ENCODE measurements around the gene SSH3. TPM values are rescaled to one million over a fixed set of nuclear protein-coding genes. Genes with fewer than 3 reads are reported as not detected.
"Not testable (repeated sequence)": the region's sequence is repeated elsewhere in the genome, so short reads cannot be mapped to it uniquely, and the experiment has no call there.

SSH3 gene
- total RNA-seq, 1 experiment from 2014 or later: 73.0 TPM

DNA sequence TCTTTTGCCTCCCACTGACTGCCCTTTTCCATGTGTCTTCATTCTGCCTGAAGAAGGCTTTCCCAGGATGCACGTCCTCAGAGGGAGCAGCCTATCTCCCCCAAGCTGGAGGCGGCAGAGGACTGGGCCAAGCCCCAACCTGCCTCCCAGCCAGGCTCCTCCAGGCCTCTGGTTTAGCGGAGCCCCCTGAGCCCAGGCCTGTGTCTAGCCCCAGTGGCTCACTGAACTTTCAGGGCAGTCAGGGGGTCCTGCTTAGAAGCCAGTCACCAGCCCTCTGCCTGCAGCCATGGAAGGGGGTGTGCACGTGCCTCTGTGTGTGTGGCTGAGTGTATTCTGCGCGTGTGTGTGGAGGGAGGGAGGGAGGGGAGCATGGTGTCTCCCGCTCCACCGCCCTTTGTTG, 47.5 kb upstream of the SSH3 start:
- no peak overlapping the region for H3K4me3 Mint-ChIP-seq (ENCODE audit: low read depth, unreplicated experiment)
- H3K9me3 Mint-ChIP-seq (ENCODE audit: low read depth, unreplicated experiment): no peaks in the 10 kb centered on the region
- H3K27me3 Mint-ChIP-seq (ENCODE audit: unreplicated experiment): no peaks in the 10 kb centered on the region
- H3K4me1 Mint-ChIP-seq (ENCODE audit: low read depth, unreplicated experiment): peaks cover 8% of the 10 kb centered on the region
- H3K27ac Mint-ChIP-seq (ENCODE audit: unreplicated experiment): no peak overlapping the region
- no peak for DNase-seq
- TF ChIP-seq, protein P1, sequence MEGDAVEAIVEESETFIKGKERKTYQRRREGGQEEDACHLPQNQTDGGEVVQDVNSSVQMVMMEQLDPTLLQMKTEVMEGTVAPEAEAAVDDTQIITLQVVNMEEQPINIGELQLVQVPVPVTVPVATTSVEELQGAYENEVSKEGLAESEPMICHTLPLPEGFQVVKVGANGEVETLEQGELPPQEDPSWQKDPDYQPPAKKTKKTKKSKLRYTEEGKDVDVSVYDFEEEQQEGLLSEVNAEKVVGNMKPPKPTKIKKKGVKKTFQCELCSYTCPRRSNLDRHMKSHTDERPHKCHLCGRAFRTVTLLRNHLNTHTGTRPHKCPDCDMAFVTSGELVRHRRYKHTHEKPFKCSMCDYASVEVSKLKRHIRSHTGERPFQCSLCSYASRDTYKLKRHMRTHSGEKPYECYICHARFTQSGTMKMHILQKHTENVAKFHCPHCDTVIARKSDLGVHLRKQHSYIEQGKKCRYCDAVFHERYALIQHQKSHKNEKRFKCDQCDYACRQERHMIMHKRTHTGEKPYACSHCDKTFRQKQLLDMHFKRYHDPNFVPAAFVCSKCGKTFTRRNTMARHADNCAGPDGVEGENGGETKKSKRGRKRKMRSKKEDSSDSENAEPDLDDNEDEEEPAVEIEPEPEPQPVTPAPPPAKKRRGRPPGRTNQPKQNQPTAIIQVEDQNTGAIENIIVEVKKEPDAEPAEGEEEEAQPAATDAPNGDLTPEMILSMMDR (IDR thresholded peaks at IDR 0.05; ENCODE audit: unreplicated experiment): no peak
- peaks cover 60% of the 10 kb centered on the region for H3K36me3 Mint-ChIP-seq (ENCODE audit: insufficient read depth, unreplicated experiment)
- intact Hi-C loops (cut with micrococcal nuclease; ENCODE audit: unreplicated experiment): no loop called here
- CTCF ChIA-PET: no interaction called here
- no TSS peak for BruUV-seq (replicated peaks)

DNA sequence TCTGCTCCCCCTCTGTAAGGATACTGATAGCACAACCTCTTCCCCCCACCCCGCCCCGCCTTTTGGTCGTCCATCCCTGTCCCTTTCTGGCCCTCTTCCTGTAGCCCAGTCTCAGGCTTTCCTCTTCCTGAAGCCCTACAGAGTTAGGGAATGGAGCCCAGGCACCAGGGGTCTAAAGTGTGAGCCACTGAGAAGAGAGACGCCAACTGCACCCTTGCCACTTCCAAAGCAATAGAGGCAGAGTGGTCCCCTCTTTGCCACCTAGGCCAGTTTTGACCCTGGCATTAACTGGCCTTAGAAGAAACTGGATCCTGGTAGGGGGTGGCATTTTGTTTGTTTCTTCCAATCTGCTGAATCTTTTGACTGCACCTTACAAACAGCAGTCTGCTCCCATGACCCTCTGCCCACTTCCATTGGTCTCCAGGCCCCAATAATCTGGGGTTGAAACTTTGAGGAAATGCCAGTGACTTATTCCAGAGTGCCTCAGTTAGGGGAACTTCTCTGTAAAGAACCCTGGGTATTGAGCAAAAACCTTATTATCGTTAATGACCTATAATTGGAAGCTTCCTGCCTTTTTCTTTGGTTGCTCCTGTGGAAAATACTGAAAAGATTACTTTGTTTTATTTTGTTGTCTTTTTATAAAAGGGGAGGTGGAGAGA, 46.7 kb upstream of the SSH3 start:
- no peaks in the 10 kb centered on the region for H3K9me3 Mint-ChIP-seq (ENCODE audit: low read depth, unreplicated experiment)
- DNase-seq: no peak
- peaks cover 53% of the 10 kb centered on the region for H3K36me3 Mint-ChIP-seq (ENCODE audit: insufficient read depth, unreplicated experiment)
- intact Hi-C loops (cut with micrococcal nuclease; ENCODE audit: unreplicated experiment): no loop called here
- TF ChIP-seq, protein P1 (IDR thresholded peaks at IDR 0.05; ENCODE audit: unreplicated experiment): no peak
- no peak overlapping the region for H3K4me3 Mint-ChIP-seq (ENCODE audit: low read depth, unreplicated experiment)
- no peak overlapping the region for H3K27ac Mint-ChIP-seq (ENCODE audit: unreplicated experiment)
- BruUV-seq (replicated peaks): no TSS peak
- H3K27me3 Mint-ChIP-seq (ENCODE audit: unreplicated experiment): no peaks in the 10 kb centered on the region
- CTCF ChIA-PET: no interaction called here
- peaks cover 10% of the 10 kb centered on the region for H3K4me1 Mint-ChIP-seq (ENCODE audit: low read depth, unreplicated experiment)

DNA sequence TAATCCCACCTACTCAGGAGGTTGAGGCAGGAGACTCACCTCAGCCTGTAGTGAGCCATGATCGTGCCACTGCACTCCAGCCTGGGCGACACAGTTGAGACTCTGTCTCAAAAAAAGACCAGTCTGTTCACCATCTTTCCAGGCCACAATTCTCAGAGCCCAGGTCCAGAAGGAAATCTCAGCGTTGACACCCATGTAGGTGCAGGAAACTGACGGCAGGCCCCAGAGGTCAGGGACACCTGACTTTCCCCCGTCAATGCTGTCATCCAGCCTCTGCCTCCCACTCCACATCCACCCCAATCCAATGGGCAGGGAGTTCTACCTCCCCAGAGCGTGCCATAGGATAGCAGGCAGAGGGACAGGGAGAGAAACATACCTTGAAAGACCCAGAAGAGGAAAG, 42.9 kb upstream of the SSH3 start:
- Mint-ChIP-seq H3K36me3 (ENCODE audit: insufficient read depth, unreplicated experiment) (peaks cover 32% of the 10 kb centered on the region), H3K4me1 (ENCODE audit: low read depth, unreplicated experiment) (peaks cover 19% of the 10 kb centered on the region), H3K4me3 (ENCODE audit: low read depth, unreplicated experiment) (no peak overlapping the region), H3K27ac (ENCODE audit: unreplicated experiment) (peak overlapping the region; percentile 50), H3K27me3 (ENCODE audit: unreplicated experiment) (no peaks in the 10 kb centered on the region), H3K9me3 (ENCODE audit: low read depth, unreplicated experiment) (no peaks in the 10 kb centered on the region)
- TF ChIP-seq, protein P1 (IDR thresholded peaks at IDR 0.05; ENCODE audit: unreplicated experiment): no peak
- CTCF ChIA-PET: no interaction called here
- intact Hi-C loops (cut with micrococcal nuclease; ENCODE audit: unreplicated experiment): loop anchor here (10.0 kb wide), 1 partner anchor 124 kb away; no protein-coding TSS in a partner anchor
- DNase-seq: no peak
- BruUV-seq (replicated peaks): no TSS peak

DNA sequence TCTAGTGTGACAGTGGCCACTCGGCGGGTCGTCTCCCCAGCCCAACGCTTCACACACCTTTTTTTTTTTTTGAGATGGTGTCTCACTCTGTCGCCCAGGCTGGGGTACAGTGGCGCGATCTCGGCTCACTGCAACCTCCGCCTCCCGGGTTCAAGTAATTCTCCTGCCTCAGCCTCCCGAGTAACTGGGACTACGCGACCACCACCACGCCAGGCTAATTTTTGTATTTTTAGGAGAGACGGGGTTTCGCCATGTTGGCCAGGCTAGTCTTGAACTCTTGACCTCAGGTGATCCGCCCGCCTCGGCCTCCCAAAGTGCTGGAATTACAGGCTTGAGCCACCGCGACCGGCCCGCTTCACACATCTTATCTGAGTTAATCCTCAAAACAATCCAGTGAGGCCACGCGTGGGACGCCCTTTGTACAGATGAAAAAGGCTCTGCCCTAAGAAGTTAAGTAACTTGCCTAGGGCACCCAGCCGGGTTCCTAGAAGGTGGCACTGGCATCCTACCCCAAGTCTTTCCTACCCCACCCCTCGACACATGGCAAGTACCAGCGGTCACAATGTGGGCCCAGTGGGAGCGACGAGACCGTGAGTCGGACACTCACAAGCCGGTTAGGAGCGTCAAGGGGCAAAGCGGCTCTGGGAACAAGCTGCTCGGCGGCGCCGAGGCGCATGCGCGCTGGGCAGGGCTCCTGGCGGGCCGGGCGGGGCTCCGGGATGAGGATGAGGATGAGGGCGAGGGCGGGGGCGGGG, 42.3 kb upstream of the SSH3 start:
- not testable (repeated sequence) for H3K9me3 Mint-ChIP-seq (ENCODE audit: low read depth, unreplicated experiment); BruUV-seq (replicated peaks); H3K27me3 Mint-ChIP-seq (ENCODE audit: unreplicated experiment)
- peaks cover 36% of the 10 kb centered on the region for H3K36me3 Mint-ChIP-seq (ENCODE audit: insufficient read depth, unreplicated experiment)
- DNase-seq: peak; percentile 71
- CTCF ChIA-PET: interaction anchor here (0.6 to 3.0 kb wide), 5 partner anchors 22 to 128 kb away, joined by 3 to 17 read pairs (median 4); no protein-coding TSS in a partner anchor
- peak overlapping the region; percentile 50 for H3K27ac Mint-ChIP-seq (ENCODE audit: unreplicated experiment)
- intact Hi-C loops (cut with micrococcal nuclease; ENCODE audit: unreplicated experiment): loop anchor here (10.0 kb wide), 1 partner anchor 124 kb away; no protein-coding TSS in a partner anchor
- peaks cover 24% of the 10 kb centered on the region for H3K4me1 Mint-ChIP-seq (ENCODE audit: low read depth, unreplicated experiment)
- H3K4me3 Mint-ChIP-seq (ENCODE audit: low read depth, unreplicated experiment): peak overlapping the region; percentile 60
